IPS-18a (cell line): Measurements from ENCODE around the gene KLHL33.

Experiments used
- H3K27ac ChIP-seq: one replicate; pipeline ENCODE4 v1.5.1; 2013; ENCODE audit warnings: low read length
- H3K27me3 ChIP-seq: one replicate; pipeline ENCODE4 v1.6.1; 2013; ENCODE audit warnings: mild to moderate bottlenecking, low read length; ENCODE audit not compliant: control insufficient read depth, insufficient read depth
- H3K36me3 ChIP-seq: one replicate; pipeline ENCODE4 v1.6.1; 2013; ENCODE audit warnings: low read depth, low read length; ENCODE audit not compliant: control insufficient read depth
- H3K4me1 ChIP-seq: one replicate; pipeline ENCODE4 v1.6.1; 2013; ENCODE audit warnings: low read depth, low read length; ENCODE audit not compliant: control insufficient read depth
- H3K4me3 ChIP-seq: one replicate; pipeline ENCODE4 v1.5.1; 2013; ENCODE audit warnings: low read length
- H3K9ac ChIP-seq: one replicate; pipeline ENCODE4 v1.6.1; 2013; ENCODE audit warnings: mild to moderate bottlenecking, low read length, moderate library complexity
- H3K9me3 ChIP-seq: one replicate; pipeline ENCODE4 v1.6.1; 2013; ENCODE audit warnings: low read depth, low read length; ENCODE audit not compliant: control insufficient read depth

Gene KLHL33

GRCh38 chr14:20381341-20381740, 54.6 kb downstream of the KLHL33 start:
- Histone ChIP-seq H3K9ac (no peak overlapping the region), H3K36me3 (peaks cover 26% of the 10 kb centered on the region)

GRCh38 chr14:20380681-20381080, 55.3 kb downstream of the KLHL33 start:
- Histone ChIP-seq H3K4me3 (no peak overlapping the region), H3K36me3 (peaks cover 23% of the 10 kb centered on the region), H3K9me3 (no peaks in the 10 kb centered on the region), H3K9ac (no peak overlapping the region), H3K27ac (no peak overlapping the region), H3K27me3 (no peaks in the 10 kb centered on the region), H3K4me1 (no peaks in the 10 kb centered on the region)

More at GRCh38 chr14:20381341-20381740, 54.6 kb downstream of the KLHL33 start:
- Histone ChIP-seq H3K9me3 (no peaks in the 10 kb centered on the region), H3K4me3 (no peak overlapping the region), H3K27me3 (no peaks in the 10 kb centered on the region), H3K4me1 (no peaks in the 10 kb centered on the region), H3K27ac (no peak overlapping the region)

DNA sequence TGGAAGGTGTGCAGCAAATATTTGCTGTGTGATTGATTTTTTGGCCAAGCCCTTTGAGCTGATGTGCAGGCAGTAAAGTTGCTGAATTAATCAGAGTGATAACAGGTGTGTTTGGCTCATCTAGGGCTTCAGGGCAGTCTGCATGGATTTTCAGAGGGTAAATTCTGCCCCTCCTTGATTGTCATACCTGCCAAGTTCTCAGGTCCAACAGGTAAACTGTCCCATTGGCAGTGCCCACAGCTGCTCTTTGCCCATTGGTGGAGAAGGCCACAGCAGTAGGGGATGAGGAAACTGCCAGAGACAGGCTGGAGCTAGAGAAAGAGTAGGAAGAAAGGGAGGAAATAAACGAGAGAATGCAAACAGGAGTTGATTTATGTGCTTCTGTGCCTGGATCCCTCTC, 56.2 kb downstream of the KLHL33 start:
- Histone ChIP-seq H3K9ac (no peak overlapping the region), H3K9me3 (no peaks in the 10 kb centered on the region), H3K27ac (no peak overlapping the region), H3K4me1 (no peaks in the 10 kb centered on the region), H3K36me3 (peaks cover 19% of the 10 kb centered on the region), H3K27me3 (no peaks in the 10 kb centered on the region), H3K4me3 (no peak overlapping the region)

DNA sequence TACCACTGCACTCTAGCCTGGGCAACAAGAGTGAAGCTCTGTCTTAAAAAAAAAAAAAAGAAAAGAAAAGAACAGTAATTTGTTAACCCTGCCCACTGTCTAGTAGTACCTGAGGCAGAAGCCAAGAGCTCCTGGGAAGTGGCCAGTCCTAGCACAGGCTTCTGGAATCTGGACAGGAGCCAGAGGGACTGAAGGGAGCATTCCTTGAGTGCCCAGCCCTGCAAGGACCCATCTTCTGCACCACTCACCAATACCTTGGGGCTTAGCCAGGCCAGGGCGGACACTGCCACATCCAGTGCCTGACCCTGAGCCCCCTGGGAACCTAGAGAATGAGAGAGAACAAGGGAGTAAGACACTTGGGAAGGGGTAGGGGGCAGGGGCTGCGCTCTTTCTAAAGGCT, 58.8 kb downstream of the KLHL33 start:
- H3K27me3 ChIP-seq, result no peaks in the 10 kb centered on the region
- no peak overlapping the region for H3K27ac ChIP-seq
- no peaks in the 10 kb centered on the region for H3K4me1 ChIP-seq
- no peaks in the 10 kb centered on the region for H3K9me3 ChIP-seq
- no peak overlapping the region for H3K9ac ChIP-seq
- peaks cover 28% of the 10 kb centered on the region for H3K36me3 ChIP-seq
- H3K4me3 ChIP-seq, result no peak overlapping the region

DNA sequence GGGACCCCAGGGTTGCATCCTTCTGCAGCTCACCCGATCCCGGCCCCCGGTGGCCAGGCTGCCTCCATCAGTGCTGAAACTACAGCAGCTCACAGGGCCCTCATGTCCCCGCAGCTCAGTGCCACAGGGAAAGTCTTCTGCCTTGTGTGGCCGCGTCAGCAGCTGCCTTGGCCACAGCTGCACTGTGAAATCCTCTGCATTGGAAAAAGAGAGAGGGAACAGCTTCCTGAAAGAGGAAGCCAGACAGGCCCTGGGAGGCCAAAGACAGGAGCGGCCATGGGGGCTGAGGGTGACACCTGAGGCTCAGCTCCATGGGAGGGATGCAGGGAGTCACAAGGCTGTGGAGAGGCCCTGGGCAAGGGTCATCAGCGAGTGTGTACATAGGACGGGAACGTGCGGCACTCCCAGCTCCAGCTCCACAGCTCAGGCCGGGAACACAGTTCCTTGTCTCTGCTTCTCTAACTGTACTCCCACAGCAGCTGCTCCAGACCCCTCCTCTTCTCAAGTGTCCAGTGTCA, 59.8 kb downstream of the KLHL33 start:
- Histone ChIP-seq H3K36me3 (peaks cover 26% of the 10 kb centered on the region), H3K4me3 (no peak overlapping the region), H3K9me3 (no peaks in the 10 kb centered on the region), H3K27ac (no peak overlapping the region), H3K27me3 (no peaks in the 10 kb centered on the region), H3K4me1 (no peaks in the 10 kb centered on the region), H3K9ac (no peak overlapping the region)
